Activated CD8-positive, alpha-beta T cell treated with anti-CD3 and anti-CD28 coated beads, Interleukin-2, amount 10 ng/mL, durations not matched to agents 7 days and 5 days (primary cell): ENCODE measurements around the gene HRH3. TPM values are rescaled to one million over a fixed set of nuclear protein-coding genes. Genes with fewer than 3 reads are reported as not detected.

ENCODE experiments used
- ATAC-seq: fragments of 150-1000 bp; cut with Tn5 transposase; one replicate; pipeline ENCODE4 v1.10.0; 2021; ENCODE audit warnings: moderate library complexity
- CTCF ChIA-PET: fragments of 350-600 bp; sonication (Branson Sonifier 250); formaldehyde crosslinking; loops from one replicate; lab custom pipeline; 2021; ENCODE audit warnings: antibody characterized with exemption; lab: Charles Lee
- POLR2A ChIA-PET: fragments of 350-600 bp; sonication (Branson Sonifier 250); formaldehyde crosslinking; loops from one replicate; lab custom pipeline; 2021; ENCODE audit warnings: antibody characterized with exemption; lab: Charles Lee
- DNase-seq: peaks from one replicate; pipeline ENCODE4 v3.0.0-alpha.2; 2020
- H3K27ac Mint-ChIP-seq: one replicate; pipeline ENCODE4 v1.8.0; 2021; ENCODE audit warnings: mild to moderate bottlenecking, mixed read lengths
- H3K27me3 Mint-ChIP-seq: one replicate; pipeline ENCODE4 v1.8.0; 2021; ENCODE audit warnings: low read depth, mixed read lengths
- H3K36me3 Mint-ChIP-seq: one replicate; pipeline ENCODE4 v1.8.0; 2021; ENCODE audit warnings: low read depth, mixed read lengths
- H3K4me1 Mint-ChIP-seq: one replicate; pipeline ENCODE4 v1.8.0; 2021; ENCODE audit warnings: low read depth, mixed read lengths
- H3K4me3 Mint-ChIP-seq: one replicate; pipeline ENCODE4 v1.8.0; 2021; ENCODE audit warnings: mild to moderate bottlenecking, mixed read lengths
- H3K9me3 Mint-ChIP-seq: one replicate; pipeline ENCODE4 v1.8.0; 2022; ENCODE audit warnings: mixed read lengths; ENCODE audit not compliant: insufficient read depth
- total RNA-seq, 2 experiments: library from RNA; stranded (reverse); gene quantifications; one replicate each; pipeline ENCODE4 v1.2.3, GENCODE V29; 2021

HRH3 gene
- total RNA-seq, 2 experiments from 2014 or later: not detected

- DNase-seq: no peak
- ChIA-PET CTCF (no interaction called here), POLR2A (no interaction called here)
- ATAC-seq: no peak
- Mint-ChIP-seq H3K36me3 (peaks cover 2% of the 10 kb centered on the region), H3K9me3 (no peaks in the 10 kb centered on the region), H3K27me3 (no peaks in the 10 kb centered on the region), H3K4me3 (no peak overlapping the region), H3K27ac (no peak overlapping the region), H3K4me1 (peaks cover 5% of the 10 kb centered on the region)
Measured at GRCh38 chr20:62255976-62256375, 35.9 kb upstream of the HRH3 start.

GRCh38 chr20:62254021-62254724 is 34.1 kb upstream of the HRH3 start:
- H3K4me1 Mint-ChIP-seq: peaks cover 5% of the 10 kb centered on the region
- ATAC-seq (no peak), DNase-seq (no peak)
- no peak overlapping the region for H3K27ac Mint-ChIP-seq
- H3K4me3 Mint-ChIP-seq: no peak overlapping the region
- no peaks in the 10 kb centered on the region for H3K27me3 Mint-ChIP-seq
- ChIA-PET CTCF (no interaction called here), POLR2A (no interaction called here)
- no peaks in the 10 kb centered on the region for H3K9me3 Mint-ChIP-seq
- H3K36me3 Mint-ChIP-seq: peaks cover 2% of the 10 kb centered on the region

GRCh38 chr20:62253398-62253797 is 33.3 kb upstream of the HRH3 start:
- Mint-ChIP-seq H3K27me3 (no peaks in the 10 kb centered on the region), H3K4me3 (no peak overlapping the region), H3K4me1 (peaks cover 5% of the 10 kb centered on the region), H3K36me3 (no peaks in the 10 kb centered on the region), H3K27ac (no peak overlapping the region), H3K9me3 (no peaks in the 10 kb centered on the region)
- ATAC-seq (no peak), DNase-seq (no peak)
- POLR2A ChIA-PET: interaction anchor here (0.8 kb wide), 1 partner anchor 264 kb away, joined by 4 read pairs; no protein-coding TSS in a partner anchor
- CTCF ChIA-PET: no interaction called here

- ChIA-PET POLR2A (no interaction called here), CTCF (no interaction called here)
- H3K9me3 Mint-ChIP-seq: no peaks in the 10 kb centered on the region
Measured at GRCh38 chr20:62252342-62252966, 32.4 kb upstream of the HRH3 start.

GRCh38 chr20:62248890-62249560 is 28.9 kb upstream of the HRH3 start:
- Mint-ChIP-seq H3K27me3 (no peaks in the 10 kb centered on the region), H3K36me3 (no peaks in the 10 kb centered on the region), H3K9me3 (no peaks in the 10 kb centered on the region), H3K27ac (no peak overlapping the region), H3K4me1 (peaks cover 10% of the 10 kb centered on the region), H3K4me3 (no peak overlapping the region)
- ChIA-PET CTCF (no interaction called here), POLR2A (no interaction called here)
- no peak for ATAC-seq
- DNase-seq: no peak

More at GRCh38 chr20:62252342-62252966, 32.4 kb upstream of the HRH3 start:
- ATAC-seq (no peak), DNase-seq (no peak)
- Mint-ChIP-seq H3K36me3 (no peaks in the 10 kb centered on the region), H3K4me3 (no peak overlapping the region), H3K4me1 (peaks cover 5% of the 10 kb centered on the region), H3K27ac (no peak overlapping the region), H3K27me3 (no peaks in the 10 kb centered on the region)

GRCh38 chr20:62246872-62247652 is 27.0 kb upstream of the HRH3 start:
- peaks cover 11% of the 10 kb centered on the region for H3K4me1 Mint-ChIP-seq
- H3K27me3 Mint-ChIP-seq: no peaks in the 10 kb centered on the region
- H3K4me3 Mint-ChIP-seq: no peak overlapping the region
- no peak overlapping the region for H3K27ac Mint-ChIP-seq
- ATAC-seq (no peak), DNase-seq (no peak)
- H3K9me3 Mint-ChIP-seq: no peaks in the 10 kb centered on the region
- CTCF ChIA-PET: interaction anchor here (0.6 kb wide), 1 partner anchor 1795 kb away, joined by 4 read pairs; no protein-coding TSS in a partner anchor
- POLR2A ChIA-PET: interaction anchor here (0.5 kb wide), 1 partner anchor 18 kb away, joined by 5 read pairs; no protein-coding TSS in a partner anchor
- no peaks in the 10 kb centered on the region for H3K36me3 Mint-ChIP-seq

- CTCF ChIA-PET: interaction anchor here (0.6 kb wide), 1 partner anchor 1795 kb away, joined by 4 read pairs; no protein-coding TSS in a partner anchor
Measured at GRCh38 chr20:62246431-62246830, 26.4 kb upstream of the HRH3 start.

GRCh38 chr20:62245911-62246280 is 25.8 kb upstream of the HRH3 start:
- ATAC-seq (no peak), DNase-seq (no peak)
- Mint-ChIP-seq H3K4me1 (peaks cover 17% of the 10 kb centered on the region), H3K9me3 (no peaks in the 10 kb centered on the region), H3K36me3 (peaks cover 4% of the 10 kb centered on the region), H3K27me3 (no peaks in the 10 kb centered on the region), H3K4me3 (no peak overlapping the region), H3K27ac (no peak overlapping the region)
- POLR2A ChIA-PET: interaction anchor here (0.6 kb wide), 1 partner anchor 37 kb away, joined by 3 read pairs; no protein-coding TSS in a partner anchor
- CTCF ChIA-PET: no interaction called here

More at GRCh38 chr20:62246431-62246830, 26.4 kb upstream of the HRH3 start:
- H3K4me3 Mint-ChIP-seq: no peak overlapping the region
- H3K27ac Mint-ChIP-seq: no peak overlapping the region
- DNase-seq: no peak
- H3K9me3 Mint-ChIP-seq: no peaks in the 10 kb centered on the region
- no peaks in the 10 kb centered on the region for H3K27me3 Mint-ChIP-seq
- no peak for ATAC-seq
- POLR2A ChIA-PET: interaction anchor here (0.5 to 0.6 kb wide), 2 partner anchors 19 to 37 kb away, joined by 3 to 5 read pairs; no protein-coding TSS in a partner anchor
- H3K36me3 Mint-ChIP-seq: peaks cover 2% of the 10 kb centered on the region
- peaks cover 15% of the 10 kb centered on the region for H3K4me1 Mint-ChIP-seq

GRCh38 chr20:62244644-62245108 is 24.6 kb upstream of the HRH3 start:
- Mint-ChIP-seq H3K4me3 (no peak overlapping the region), H3K27ac (peak overlapping the region; percentile 40), H3K36me3 (peaks cover 4% of the 10 kb centered on the region), H3K4me1 (peaks cover 27% of the 10 kb centered on the region), H3K27me3 (no peaks in the 10 kb centered on the region), H3K9me3 (no peaks in the 10 kb centered on the region)
- CTCF ChIA-PET: no interaction called here
- POLR2A ChIA-PET: no interaction called here
- DNase-seq (no peak), ATAC-seq (no peak)

GRCh38 chr20:62243906-62244515 is 23.9 kb upstream of the HRH3 start:
- H3K9me3 Mint-ChIP-seq: no peaks in the 10 kb centered on the region
- peaks cover 34% of the 10 kb centered on the region for H3K4me1 Mint-ChIP-seq
- DNase-seq (no peak), ATAC-seq (no peak)
- H3K27me3 Mint-ChIP-seq: no peaks in the 10 kb centered on the region
- ChIA-PET POLR2A (no interaction called here), CTCF (no interaction called here)
- peaks cover 4% of the 10 kb centered on the region for H3K36me3 Mint-ChIP-seq
- no peak overlapping the region for H3K4me3 Mint-ChIP-seq
- no peak overlapping the region for H3K27ac Mint-ChIP-seq

GRCh38 chr20:62243106-62243505 is 23.0 kb upstream of the HRH3 start:
- H3K36me3 Mint-ChIP-seq: peaks cover 4% of the 10 kb centered on the region
- POLR2A ChIA-PET: no interaction called here

More at GRCh38 chr20:62243106-62243505, 23.0 kb upstream of the HRH3 start:
- no peak for ATAC-seq
- CTCF ChIA-PET: no interaction called here
- no peak overlapping the region for H3K27ac Mint-ChIP-seq
- H3K4me3 Mint-ChIP-seq: no peak overlapping the region
- no peaks in the 10 kb centered on the region for H3K9me3 Mint-ChIP-seq
- no peaks in the 10 kb centered on the region for H3K27me3 Mint-ChIP-seq
- DNase-seq: no peak
- H3K4me1 Mint-ChIP-seq: peaks cover 35% of the 10 kb centered on the region
